ENCODE results near the gene RAD18. TPM values are rescaled to one million over a fixed set of nuclear protein-coding genes. Genes with fewer than 3 reads are reported as not detected.

RAD18 gene
- total and polyA plus RNA-seq, 12 donors = 2.0 to 11.4 (median 8.5) TPM

GRCh38 chr3:8851703-8852102, 111.6 kb downstream of the RAD18 start:
- TF ChIP-seq CTCF (IDR thresholded peaks at IDR 0.05) (no peak), POLR2A (IDR thresholded peaks at IDR 0.05) (no peak)
- Histone ChIP-seq H3K27me3 (no peaks in the 10 kb centered on the region), H3K27ac (no peak overlapping the region), H3K9me3 (replicated peaks in 1 of 3) (no peaks in the 10 kb centered on the region), H3K36me3 (replicated peaks in 1 of 2) (no peaks in the 10 kb centered on the region), H3K4me1 (replicated peaks in 1 of 2) (no peaks in the 10 kb centered on the region), H3K4me3 (no peak overlapping the region)
- intact Hi-C loops (cut with DNase I) = no loop called here
- DNase-seq = peak in 4 of 7 donors; percentile 35 to 49 (median 42)
- 52 to 75% (median 57%) methylated on average over 4 of the region's 4 CpGs for WGBS, 4 donors

DNA sequence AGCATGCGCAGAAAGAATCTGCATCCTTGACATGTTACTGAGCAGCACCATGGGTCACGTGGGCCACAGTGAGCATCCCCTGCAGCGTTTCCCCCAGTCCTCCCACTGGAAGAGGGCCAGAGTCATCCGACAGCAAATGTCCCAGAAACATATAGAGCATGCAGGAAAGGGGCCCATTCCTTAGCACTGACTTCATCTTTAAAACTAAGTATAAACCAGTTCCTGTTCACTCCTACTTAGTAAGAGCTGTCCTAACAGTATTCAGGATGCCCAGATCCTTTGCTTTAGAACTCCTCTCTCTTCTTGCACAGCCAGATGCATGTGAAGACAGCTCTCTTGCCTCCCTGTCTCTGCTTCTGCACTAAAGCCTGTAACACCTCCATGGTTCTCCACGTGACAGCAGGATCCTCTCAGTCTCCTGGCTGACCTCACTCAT, 114.6 kb downstream of the RAD18 start:
- Histone ChIP-seq H3K4me1 (replicated peaks in 1 of 2) (no peaks in the 10 kb centered on the region), H3K9me3 (replicated peaks in 1 of 3) (no peaks in the 10 kb centered on the region), H3K36me3 (replicated peaks in 1 of 2) (no peaks in the 10 kb centered on the region), H3K27ac (no peak overlapping the region), H3K27me3 (no peaks in the 10 kb centered on the region), H3K4me3 (no peak overlapping the region)
- intact Hi-C loops (cut with DNase I) = no loop called here
- WGBS, 4 donors = 54 to 74% (median 69%) methylated on average over 5 of the region's 5 CpGs
- TF ChIP-seq CTCF (IDR thresholded peaks at IDR 0.05) = no peak
- no peak for TF ChIP-seq POLR2A (IDR thresholded peaks at IDR 0.05)
- DNase-seq = no peak

DNA sequence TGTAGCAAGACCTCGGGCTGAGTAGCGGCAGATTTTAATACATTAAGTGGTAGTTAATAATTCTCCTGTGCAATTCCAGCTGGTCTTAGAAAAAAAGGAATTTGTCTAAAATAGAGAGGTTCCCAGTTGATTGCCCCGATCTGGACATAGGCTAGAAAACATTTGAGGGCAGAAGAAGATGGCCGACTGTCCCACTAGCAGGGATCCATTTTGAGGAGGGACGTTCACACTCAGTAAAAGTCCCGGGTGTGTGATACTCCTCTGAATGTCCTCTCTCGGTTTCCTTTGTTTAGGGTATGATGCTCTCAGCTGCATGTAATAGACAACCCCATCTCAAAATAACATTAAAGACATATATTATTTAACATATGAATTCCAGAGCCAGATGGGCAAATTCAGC, 116.0 kb downstream of the RAD18 start:
- H3K27me3 ChIP-seq = no peaks in the 10 kb centered on the region
- no peak for DNase-seq
- H3K27ac ChIP-seq = no peak overlapping the region
- no peaks in the 10 kb centered on the region for H3K9me3 ChIP-seq (replicated peaks in 1 of 3)
- no peaks in the 10 kb centered on the region for H3K36me3 ChIP-seq (replicated peaks in 1 of 2)
- WGBS, 4 donors = 96 to 97% (median 96%) methylated on average over 7 of the region's 7 CpGs
- TF ChIP-seq CTCF (IDR thresholded peaks at IDR 0.05) (no peak), POLR2A (IDR thresholded peaks at IDR 0.05) (no peak)
- intact Hi-C loops (cut with DNase I) = no loop called here
- H3K4me1 ChIP-seq (replicated peaks in 1 of 2) = no peaks in the 10 kb centered on the region
- no peak overlapping the region for H3K4me3 ChIP-seq

GRCh38 chr3:8846176-8846575, 117.1 kb downstream of the RAD18 start:
- intact Hi-C loops (cut with DNase I) = no loop called here
- no peak for TF ChIP-seq POLR2A (IDR thresholded peaks at IDR 0.05)
- no peak for TF ChIP-seq CTCF (IDR thresholded peaks at IDR 0.05)
- H3K27ac ChIP-seq = no peak overlapping the region
- no peak for DNase-seq
- WGBS, 4 donors = 79 to 91% (median 86%) methylated on average over 2 of the region's 2 CpGs
- H3K4me3 ChIP-seq = no peak overlapping the region
- H3K4me1 ChIP-seq (replicated peaks in 1 of 2) = no peaks in the 10 kb centered on the region
- H3K9me3 ChIP-seq (replicated peaks in 1 of 3) = no peaks in the 10 kb centered on the region
- no peaks in the 10 kb centered on the region for H3K36me3 ChIP-seq (replicated peaks in 1 of 2)
- H3K27me3 ChIP-seq = no peaks in the 10 kb centered on the region
